NCI-H128 (cell line): Measurements from ENCODE around the gene EPAS1.

Experiments
- DNase-seq: peaks from one replicate; lab custom pipeline; 2025; ENCODE audit not compliant: unreplicated experiment; lab: John Stamatoyannopoulos, UW

Gene EPAS1

GRCh38 chr2:46362667-46363012 lies 65.4 kb downstream of the EPAS1 start:
- DNase-seq, result no peak

- DNase-seq, result no peak
These were observed 66.4 kb downstream of the EPAS1 start for GRCh38 chr2:46363535-46364170.

- peak; percentile 17 for DNase-seq
These were observed 67.7 kb downstream of the EPAS1 start for GRCh38 chr2:46364797-46365457.

GRCh38 chr2:46365913-46366667 lies 68.9 kb downstream of the EPAS1 start:
- DNase-seq, result no peak

GRCh38 chr2:46366668-46367052 lies 69.5 kb downstream of the EPAS1 start:
- DNase-seq, result no peak

GRCh38 chr2:46367286-46367685 lies 70.1 kb downstream of the EPAS1 start:
- no peak for DNase-seq

GRCh38 chr2:46368401-46368800 lies 71.2 kb downstream of the EPAS1 start:
- no peak for DNase-seq

- DNase-seq, result no peak
These were observed 72.6 kb downstream of the EPAS1 start for GRCh38 chr2:46369783-46370182.

GRCh38 chr2:46371854-46372253 lies 74.6 kb downstream of the EPAS1 start:
- DNase-seq, result no peak

- DNase-seq, result no peak
These were observed 75.3 kb downstream of the EPAS1 start for GRCh38 chr2:46372475-46372874.

GRCh38 chr2:46373238-46373637 lies 76.0 kb downstream of the EPAS1 start:
- no peak for DNase-seq

- DNase-seq, result no peak
These were observed 78.4 kb downstream of the EPAS1 start for GRCh38 chr2:46375566-46376125.

- no peak for DNase-seq
These were observed 79.4 kb downstream of the EPAS1 start for GRCh38 chr2:46376586-46376985.

GRCh38 chr2:46377101-46377581 lies 79.9 kb downstream of the EPAS1 start:
- no peak for DNase-seq

GRCh38 chr2:46377666-46378560 lies 80.7 kb downstream of the EPAS1 start:
- DNase-seq, result no peak

- no peak for DNase-seq
These were observed 81.4 kb downstream of the EPAS1 start for GRCh38 chr2:46378616-46379015.

- DNase-seq, result no peak
These were observed 82.2 kb downstream of the EPAS1 start for GRCh38 chr2:46379213-46380037.

GRCh38 chr2:46380038-46380940 lies 83.1 kb downstream of the EPAS1 start:
- no peak for DNase-seq

- DNase-seq, result no peak
These were observed 84.1 kb downstream of the EPAS1 start for GRCh38 chr2:46381263-46381849.
